ENCODE data around the gene CDC25A.

The CDC25A gene

GRCh38 chr3:48194446-48195071 is 6.3 kb upstream of the CDC25A start:
- peak; percentile 73 for DNase-seq

DNA sequence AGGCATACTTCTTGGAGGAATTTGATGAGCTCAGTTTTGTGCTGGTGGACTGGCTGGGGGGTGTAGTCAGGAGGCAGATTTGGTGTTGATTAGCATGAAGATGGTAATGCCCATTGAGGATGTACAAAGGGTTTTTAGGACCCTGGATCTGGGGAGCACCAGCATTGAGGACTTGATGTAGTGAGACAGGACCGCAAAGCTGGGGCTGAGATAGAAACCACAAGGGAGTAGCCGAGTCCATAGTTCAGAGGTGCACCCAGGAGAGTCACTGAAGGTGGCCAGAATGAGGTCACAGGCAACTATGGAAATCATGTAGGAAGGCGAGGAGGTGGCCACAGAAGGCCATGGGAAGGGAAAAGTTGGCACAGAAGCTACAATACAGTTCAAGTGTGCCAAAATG is 2.7 kb upstream of the CDC25A start:
- DNase-seq, result no peak

DNA sequence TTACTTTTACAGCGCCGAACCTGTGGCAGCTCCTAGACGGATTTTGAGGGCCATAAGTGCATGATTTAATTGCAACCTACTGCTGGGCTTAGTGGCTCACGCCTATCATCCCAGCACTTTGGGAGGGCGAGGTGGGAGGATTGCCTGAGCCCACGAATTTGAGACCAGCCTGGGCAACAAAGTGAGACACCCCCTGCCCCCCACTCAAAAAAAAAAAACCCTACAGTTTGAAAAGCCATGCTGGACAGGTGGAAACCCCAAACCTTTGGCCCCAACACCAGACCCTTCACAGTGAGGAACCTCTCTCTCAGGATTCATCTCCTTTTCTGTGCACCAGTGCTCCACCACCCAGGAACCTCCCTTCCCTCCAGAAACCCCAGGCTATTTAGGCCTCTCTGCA is 1.1 kb upstream of the CDC25A start:
- DNase-seq, result no peak

- peak; percentile 38 for DNase-seq
Observed at GRCh38 chr3:48187579-48188265, 495 bp downstream of the CDC25A start.

DNA sequence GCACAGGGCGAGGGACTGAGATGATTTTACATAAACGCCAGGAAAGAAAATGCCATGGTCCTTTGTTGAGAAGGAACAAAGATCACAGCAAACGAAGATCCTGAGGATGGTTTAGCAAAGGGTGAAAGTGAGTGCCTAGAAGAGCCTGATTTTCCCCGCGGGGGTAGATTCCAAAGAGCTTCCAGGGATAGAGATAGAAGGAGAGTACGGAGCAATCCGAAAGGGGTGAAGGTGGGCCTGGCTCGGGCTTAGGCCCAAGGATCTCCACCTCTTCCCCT is 977 bp downstream of the CDC25A start:
- DNase-seq, result no peak

DNA sequence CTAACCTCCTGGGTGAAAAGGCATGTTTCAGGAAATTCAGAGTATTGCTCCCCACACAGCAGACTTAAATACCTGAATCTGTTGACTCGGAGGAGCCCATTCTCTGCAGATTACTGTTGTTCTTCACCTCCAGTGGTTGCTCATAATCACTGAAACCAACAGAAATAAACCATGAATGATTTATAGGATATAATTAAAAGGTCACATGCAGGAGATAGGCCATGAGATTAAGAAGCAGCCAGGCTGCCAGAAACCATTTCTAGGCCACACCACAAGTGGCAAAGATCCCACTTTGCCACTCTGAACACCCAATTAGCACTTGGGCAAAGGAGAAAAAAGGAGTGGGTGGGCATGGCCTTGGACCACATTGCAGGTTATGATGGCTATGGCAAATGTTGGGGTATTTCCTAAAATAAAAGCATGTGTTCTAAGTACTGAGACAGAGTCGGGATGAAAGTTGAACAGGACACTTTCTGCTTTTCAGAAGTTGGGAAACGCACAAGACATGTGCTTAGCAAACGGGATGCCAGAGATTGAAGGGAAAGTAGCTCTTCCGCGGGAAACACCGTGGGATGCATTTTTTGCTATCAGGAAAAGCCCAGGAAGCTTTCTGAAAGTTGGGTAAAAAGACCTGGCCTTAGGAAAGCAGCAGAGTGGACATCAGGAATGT is 1.5 kb downstream of the CDC25A start:
- no peak for DNase-seq

DNA sequence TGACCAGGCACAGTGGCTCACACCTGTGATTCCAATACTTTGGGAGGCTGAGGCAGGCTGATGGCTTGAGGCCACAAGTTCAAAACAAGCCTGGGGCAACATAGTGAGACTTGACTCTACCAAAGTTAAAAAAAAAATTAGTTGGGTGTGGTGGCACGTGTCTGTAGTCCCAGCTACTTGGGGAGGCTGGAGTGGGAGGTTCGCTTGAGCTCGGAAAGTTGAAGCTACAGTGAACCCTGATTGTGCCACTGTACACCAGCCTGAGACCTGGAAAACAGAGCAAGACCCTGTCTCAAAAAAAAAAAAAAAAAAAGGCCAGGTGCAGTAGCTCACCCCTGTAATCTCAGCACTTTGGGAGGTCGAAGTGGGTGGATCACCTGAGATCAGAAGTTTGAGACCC is 3.1 kb downstream of the CDC25A start:
- DNase-seq, result no peak

DNA sequence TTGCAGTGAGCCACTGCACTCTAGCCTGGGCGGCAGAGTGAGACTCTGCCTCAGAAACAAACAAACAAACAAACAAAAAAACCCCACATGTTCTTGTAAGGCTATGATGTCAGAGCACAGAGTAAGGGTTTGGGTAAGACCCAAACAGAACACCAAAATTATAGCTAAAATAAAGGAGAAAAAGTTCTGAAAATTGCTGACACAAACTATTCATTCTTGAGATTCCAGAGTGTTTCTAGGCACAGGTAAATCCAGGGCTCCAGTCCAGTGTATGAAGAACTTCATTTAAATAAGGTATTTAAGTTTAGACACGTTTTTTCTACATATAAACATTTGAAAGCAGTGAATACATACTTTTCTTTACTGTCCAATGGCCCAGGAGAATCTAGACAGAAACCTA is 3.9 kb downstream of the CDC25A start:
- DNase-seq, result no peak

DNA sequence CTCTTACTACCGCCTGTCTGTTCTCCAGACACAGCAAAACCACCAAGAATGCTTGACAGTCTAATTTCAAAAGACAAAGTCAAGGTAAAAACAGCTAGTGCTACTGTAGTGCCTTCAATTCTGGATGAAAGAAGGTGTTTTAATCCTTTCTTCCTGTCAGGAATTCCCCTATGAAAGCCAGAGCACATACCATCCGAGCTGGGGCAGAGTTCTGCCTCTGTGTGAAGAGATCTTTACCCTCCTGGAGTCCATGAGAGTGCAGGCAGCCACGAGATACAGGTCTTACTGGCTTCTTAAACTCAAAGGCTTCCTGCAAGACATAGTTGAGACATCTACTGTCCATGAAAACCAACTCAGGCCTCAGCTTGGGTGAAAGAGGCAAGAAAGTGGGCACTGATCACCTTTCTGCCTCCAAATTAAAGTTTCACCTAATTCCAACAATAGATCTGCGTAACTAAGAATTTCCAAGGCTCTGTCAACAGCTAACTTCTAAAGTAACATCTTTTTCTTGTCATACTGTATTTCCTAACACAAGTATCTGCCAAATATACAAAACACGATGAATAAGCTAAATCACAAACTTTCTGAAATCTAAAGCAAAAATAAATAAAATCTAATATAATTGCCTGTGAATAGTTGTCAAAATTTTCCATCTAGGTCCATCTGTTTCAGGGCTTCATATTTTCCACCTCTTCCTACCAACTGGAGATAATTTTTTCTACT is 7.5 kb downstream of the CDC25A start:
- DNase-seq, result no peak

- no peak for DNase-seq
Observed at GRCh38 chr3:48180021-48180420, 8.2 kb downstream of the CDC25A start.

- DNase-seq, result no peak
Observed at GRCh38 chr3:48178072-48178471, 10.1 kb downstream of the CDC25A start.

DNA sequence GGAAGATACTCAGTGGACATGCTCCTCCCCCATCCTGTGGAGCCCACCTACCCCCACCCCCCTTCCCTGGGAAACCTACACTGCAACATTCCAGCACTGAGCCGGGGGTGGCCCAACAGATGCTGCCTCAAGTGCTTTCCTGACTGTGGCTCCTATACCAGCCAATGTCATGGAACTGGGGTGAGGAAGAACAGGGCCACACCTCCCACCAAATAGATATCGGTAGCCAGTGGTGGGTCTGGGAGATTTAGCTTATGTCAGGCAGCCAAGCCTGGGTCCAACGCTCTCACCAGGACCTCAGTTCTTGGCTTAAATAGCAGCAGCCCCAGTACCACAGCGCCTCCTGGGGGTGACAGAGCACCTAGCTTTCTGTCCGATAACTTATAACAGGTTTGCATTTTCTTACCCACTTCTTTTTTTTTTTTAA is 30.3 kb downstream of the CDC25A start:
- peak; percentile 39 for DNase-seq

GRCh38 chr3:48157202-48157840 is 30.9 kb downstream of the CDC25A start:
- DNase-seq, result no peak

DNA sequence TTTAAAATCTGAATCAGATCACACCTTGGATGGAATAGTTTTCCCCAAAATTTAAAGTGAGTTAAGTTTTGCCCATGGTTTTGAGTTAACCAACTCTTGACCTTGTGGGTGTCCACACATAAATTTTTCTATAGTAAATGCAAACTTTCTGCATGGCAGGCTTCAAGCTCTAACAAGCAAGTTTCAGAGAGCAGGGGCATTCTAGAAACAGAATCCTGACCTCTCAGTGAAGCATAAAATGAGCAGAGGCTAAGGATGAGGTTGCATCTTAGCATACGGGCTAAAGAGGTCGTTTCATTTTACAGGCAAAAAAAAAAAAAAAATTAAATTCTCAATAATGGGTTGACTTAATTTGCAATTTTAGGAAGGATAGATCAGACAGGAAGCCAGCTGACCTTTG is 32.1 kb downstream of the CDC25A start:
- no peak for DNase-seq

DNA sequence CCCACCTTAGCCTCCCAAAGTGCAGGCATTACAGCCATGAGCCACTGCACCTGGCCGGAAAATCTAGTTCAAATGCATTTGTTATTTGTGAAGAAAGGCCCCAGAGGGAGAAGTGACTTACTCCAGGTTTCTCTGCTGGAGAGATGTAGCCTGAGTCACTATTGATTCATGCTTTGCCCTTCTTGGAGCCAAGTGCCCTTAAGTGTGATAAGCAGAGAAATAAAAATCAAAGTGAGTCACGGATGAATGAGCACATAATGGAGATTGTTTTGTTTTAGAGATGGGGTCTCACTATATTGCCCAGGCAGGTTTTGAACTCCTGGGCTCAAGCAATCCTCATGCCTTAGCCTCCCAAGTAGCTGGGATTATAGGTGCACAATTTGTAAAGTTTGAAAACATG is 33.1 kb downstream of the CDC25A start:
- peak; percentile 18 for DNase-seq

GRCh38 chr3:48151807-48152427 is 36.3 kb downstream of the CDC25A start:
- no peak for DNase-seq

DNA sequence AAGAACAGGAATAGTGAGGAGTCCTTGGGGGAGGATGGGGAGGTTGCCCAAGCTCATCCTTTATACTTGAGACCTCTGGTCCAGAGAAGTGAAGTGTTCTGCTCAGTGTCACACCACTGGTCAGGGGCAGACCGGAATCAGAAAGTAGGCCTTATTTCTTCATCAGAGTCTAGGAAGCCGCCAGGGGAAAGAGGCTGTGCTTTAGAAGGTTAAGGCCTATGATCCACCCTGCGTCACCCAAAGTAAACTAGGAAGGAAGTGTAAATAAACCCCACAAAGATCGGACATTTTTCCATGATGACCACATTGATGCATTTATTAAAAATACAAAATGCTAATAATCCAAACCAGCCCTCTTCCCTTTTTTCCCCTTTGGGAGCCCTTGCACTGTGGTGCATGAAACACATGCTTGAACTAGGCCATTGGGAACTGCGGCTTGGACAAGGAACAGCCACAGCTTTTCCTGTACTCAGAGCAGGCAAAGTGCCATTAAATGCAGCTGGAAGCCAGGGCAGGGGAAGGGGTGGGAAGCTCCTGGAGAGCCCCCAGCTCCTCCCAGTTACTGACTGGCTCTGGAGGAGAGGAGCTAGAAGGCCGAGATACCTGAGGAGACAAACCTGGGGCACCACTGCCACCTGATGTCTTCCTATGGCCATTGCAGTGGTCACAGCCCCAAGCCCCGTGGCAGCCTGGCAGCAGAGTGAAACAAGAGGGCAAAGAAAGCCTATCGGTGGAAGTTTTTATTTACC is 37.0 kb downstream of the CDC25A start:
- DNase-seq, result peak; percentile 74

DNA sequence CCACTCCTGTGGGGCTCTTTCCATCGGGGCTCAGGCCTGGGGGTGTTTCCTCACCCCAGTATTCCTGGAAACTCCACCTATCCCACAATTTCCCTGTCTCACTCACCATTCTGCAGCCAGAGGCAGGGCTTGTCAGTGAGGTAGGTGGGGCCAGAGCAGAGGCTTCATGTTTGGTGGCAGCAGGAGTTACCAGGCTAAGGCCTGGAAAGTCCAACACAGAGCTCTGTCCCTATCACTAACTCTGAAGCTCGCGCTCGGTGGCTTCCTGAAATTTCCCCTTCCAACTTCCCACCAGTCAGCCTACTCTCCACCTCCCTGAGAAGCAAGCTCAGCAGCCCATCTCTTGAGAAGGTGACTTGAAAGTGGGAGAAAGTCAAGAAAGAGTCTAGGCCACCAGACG is 44.2 kb downstream of the CDC25A start:
- DNase-seq, result no peak

- DNase-seq, result no peak
Observed at GRCh38 chr3:48143567-48143966, 44.6 kb downstream of the CDC25A start.

- peak; percentile 54 for DNase-seq
Observed at GRCh38 chr3:48142316-48142870, 45.8 kb downstream of the CDC25A start.

GRCh38 chr3:48141604-48142137 is 46.5 kb downstream of the CDC25A start:
- no peak for DNase-seq

All from DMS53 (cell line).